Left cardiac atrium (tissue), 2 donors: ENCODE results near the gene CASP3. TPM values are rescaled to one million over a fixed set of nuclear protein-coding genes. Genes with fewer than 3 reads are reported as not detected.

ENCODE experiments used
- total RNA-seq, 2 donors: library from RNA; stranded (reverse); fragmentation: NEBNext Ultra II Directional; extraction: Animal tissue kit (Norgen Biotek cat#: 25700); gene quantifications; one replicate each; pipeline ENCODE4 v1.2.1, GENCODE V29; 2021
- donor health status: DM: no; HTN: yes; CAD: no; lungs with severe emphysema.
- donor health status: DM: yes; HTN: yes; CAD: no.

The CASP3 gene
- total RNA-seq, 2 donors from 2014 or later, result 10.2 to 12.0 TPM

Other genes with a start within 250 kb of the CASP3 start
- 10 to 100 TPM; 27.1 to 30.0 TPM for gene IRF2, start 174.9 kb downstream of the CASP3 start, total RNA-seq
- 10 to 100 TPM in 1 of 2 donors, 1 to 10 TPM in 1; 9.8 to 10.2 TPM for gene PRIMPOL, start 291 bp upstream of the CASP3 start, total RNA-seq
- 1 to 10 TPM; 1.1 to 4.4 TPM for gene CENPU, start 84.6 kb upstream of the CASP3 start, total RNA-seq
- 100 to 1,000 TPM; 297 to 380 TPM for gene ACSL1, start 176.5 kb upstream of the CASP3 start, total RNA-seq